Parathyroid adenoma (tissue), 2 donors: ENCODE results near the gene CNTNAP4.

Experiments
- H2AFZ ChIP-seq: fragments of 300-600 bp; sonication (generic); one replicate; pipeline ENCODE4 v1.7.0; 2017; ENCODE audit warnings: antibody characterized with exemption, mild to moderate bottlenecking
- H3K27ac ChIP-seq: fragments of 300-600 bp; sonication (generic); one replicate; pipeline ENCODE4 v1.7.0; 2017
- H3K27me3 ChIP-seq: fragments of 300-600 bp; sonication (generic); one replicate; pipeline ENCODE4 v1.7.0; 2017; ENCODE audit warnings: low read length; ENCODE audit not compliant: control insufficient read depth, insufficient read depth
- H3K36me3 ChIP-seq: fragments of 300-600 bp; sonication (generic); one replicate; pipeline ENCODE4 v1.7.0; 2017; ENCODE audit warnings: low read length; ENCODE audit not compliant: control insufficient read depth, insufficient read depth
- H3K4me1 ChIP-seq: fragments of 300-600 bp; sonication (generic); one replicate; pipeline ENCODE4 v1.7.0; 2017; ENCODE audit warnings: control low read depth
- H3K4me2 ChIP-seq: fragments of 300-600 bp; sonication (generic); one replicate; pipeline ENCODE4 v1.7.0; 2017; ENCODE audit warnings: low read length
- H3K4me3 ChIP-seq: fragments of 300-600 bp; sonication (generic); one replicate; pipeline ENCODE4 v1.7.0; 2017; ENCODE audit warnings: low read depth, low read length
- H3K79me2 ChIP-seq: fragments of 300-600 bp; sonication (generic); one replicate; pipeline ENCODE4 v1.7.0; 2017; ENCODE audit warnings: control low read depth
- H3K9ac ChIP-seq: fragments of 300-600 bp; sonication (generic); one replicate; pipeline ENCODE4 v1.7.0; 2017; ENCODE audit warnings: mild to moderate bottlenecking
- H3K9me3 ChIP-seq: fragments of 300-600 bp; sonication (generic); one replicate; pipeline ENCODE4 v1.7.0; 2017; ENCODE audit warnings: low read length; ENCODE audit not compliant: control insufficient read depth
- CTCF ChIP-seq: fragments of 300-600 bp; sonication (generic); IDR thresholded peaks from one replicate; pipeline ENCODE4 v1.7.0; 2017; ENCODE audit warnings: antibody characterized with exemption, mild to moderate bottlenecking
- donor health status: primary hyperparathyroidism.

Gene CNTNAP4

GRCh38 chr16:76338472-76338871 is 61.3 kb downstream of the CNTNAP4 start:
- no peak overlapping the region for H3K27ac ChIP-seq
- no peak overlapping the region for H2AFZ ChIP-seq
- no peak overlapping the region for H3K4me2 ChIP-seq
- no peaks in the 10 kb centered on the region for H3K9me3 ChIP-seq
- H3K4me3 ChIP-seq: no peak overlapping the region
- no peak for TF ChIP-seq CTCF
- no peak overlapping the region for H3K9ac ChIP-seq
- no peaks in the 10 kb centered on the region for H3K4me1 ChIP-seq
- H3K36me3 ChIP-seq: no peaks in the 10 kb centered on the region
- H3K27me3 ChIP-seq: no peaks in the 10 kb centered on the region
- no peaks in the 10 kb centered on the region for H3K79me2 ChIP-seq

- Histone ChIP-seq H3K9me3 (no peaks in the 10 kb centered on the region), H3K4me3 (no peak overlapping the region), H3K27me3 (no peaks in the 10 kb centered on the region), H3K4me1 (no peaks in the 10 kb centered on the region), H3K27ac (no peak overlapping the region), H2AFZ (no peak overlapping the region), H3K4me2 (no peak overlapping the region), H3K79me2 (no peaks in the 10 kb centered on the region), H3K9ac (no peak overlapping the region), H3K36me3 (no peaks in the 10 kb centered on the region)
- no peak for TF ChIP-seq CTCF
Observed at GRCh38 chr16:76343769-76344168, 66.6 kb downstream of the CNTNAP4 start.

DNA sequence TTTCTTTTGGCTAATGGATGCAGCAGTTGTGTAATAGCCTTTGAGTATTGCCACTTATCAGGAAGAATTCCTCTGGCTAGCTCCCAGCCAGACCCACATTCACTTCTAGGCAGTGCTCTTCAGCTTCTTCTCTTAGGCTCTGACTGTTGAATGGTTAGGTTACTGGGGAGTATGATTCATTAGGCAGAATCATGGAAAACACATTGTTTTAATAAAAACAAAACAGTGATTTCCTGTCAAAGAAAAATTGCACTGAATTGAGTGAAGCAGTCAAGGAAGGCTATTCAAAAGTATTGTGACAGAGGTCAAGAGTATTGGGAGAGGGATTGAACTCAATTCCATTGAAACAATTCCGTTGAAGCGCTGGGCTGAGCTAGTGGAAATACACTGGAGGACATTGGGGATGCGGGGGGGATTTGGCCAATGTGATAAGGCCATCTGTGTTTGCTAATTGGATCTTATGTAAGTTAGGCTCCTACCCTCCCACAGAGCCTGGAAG is 68.0 kb downstream of the CNTNAP4 start:
- no peaks in the 10 kb centered on the region for H3K9me3 ChIP-seq
- no peak overlapping the region for H3K27ac ChIP-seq
- no peak overlapping the region for H2AFZ ChIP-seq
- no peaks in the 10 kb centered on the region for H3K79me2 ChIP-seq
- H3K9ac ChIP-seq: no peak overlapping the region
- H3K36me3 ChIP-seq: no peaks in the 10 kb centered on the region
- no peak for TF ChIP-seq CTCF
- no peaks in the 10 kb centered on the region for H3K4me1 ChIP-seq
- H3K4me3 ChIP-seq: no peak overlapping the region
- no peaks in the 10 kb centered on the region for H3K27me3 ChIP-seq
- no peak overlapping the region for H3K4me2 ChIP-seq

GRCh38 chr16:76346210-76346609 is 69.0 kb downstream of the CNTNAP4 start:
- Histone ChIP-seq H3K9ac (no peak overlapping the region), H3K27me3 (no peaks in the 10 kb centered on the region), H3K36me3 (no peaks in the 10 kb centered on the region), H3K79me2 (no peaks in the 10 kb centered on the region), H3K4me2 (no peak overlapping the region), H3K9me3 (no peaks in the 10 kb centered on the region), H3K4me3 (no peak overlapping the region), H2AFZ (no peak overlapping the region), H3K27ac (no peak overlapping the region), H3K4me1 (no peaks in the 10 kb centered on the region)
- TF ChIP-seq CTCF: no peak

- no peaks in the 10 kb centered on the region for H3K27me3 ChIP-seq
- no peak for TF ChIP-seq CTCF
- no peaks in the 10 kb centered on the region for H3K79me2 ChIP-seq
- no peak overlapping the region for H2AFZ ChIP-seq
- H3K4me2 ChIP-seq: no peak overlapping the region
- no peak overlapping the region for H3K9ac ChIP-seq
- H3K36me3 ChIP-seq: no peaks in the 10 kb centered on the region
- no peak overlapping the region for H3K27ac ChIP-seq
- no peaks in the 10 kb centered on the region for H3K9me3 ChIP-seq
- H3K4me3 ChIP-seq: no peak overlapping the region
- H3K4me1 ChIP-seq: no peaks in the 10 kb centered on the region
Observed at GRCh38 chr16:76351441-76351840, 74.2 kb downstream of the CNTNAP4 start.
